ENCODE results near the gene SNX30.

Gene SNX30

GRCh38 chr9:112785986-112786385 lies 35.4 kb downstream of the SNX30 start:
- no peak for DNase-seq

GRCh38 chr9:112786829-112787520 lies 36.4 kb downstream of the SNX30 start:
- no peak for DNase-seq

GRCh38 chr9:112787978-112788377 lies 37.4 kb downstream of the SNX30 start:
- DNase-seq: no peak

- no peak for DNase-seq
Observed at GRCh38 chr9:112789473-112789872, 38.9 kb downstream of the SNX30 start.

GRCh38 chr9:112789891-112790774 lies 39.6 kb downstream of the SNX30 start:
- DNase-seq: no peak

- DNase-seq: no peak
Observed at GRCh38 chr9:112792670-112793069, 42.1 kb downstream of the SNX30 start.

- peak; percentile 30 for DNase-seq
Observed at GRCh38 chr9:112793213-112793810, 42.8 kb downstream of the SNX30 start.

GRCh38 chr9:112794731-112795130 lies 44.2 kb downstream of the SNX30 start:
- DNase-seq: no peak

- no peak for DNase-seq
Observed at GRCh38 chr9:112795921-112796320, 45.4 kb downstream of the SNX30 start.

- DNase-seq: no peak
Observed at GRCh38 chr9:112796485-112796884, 45.9 kb downstream of the SNX30 start.

- no peak for DNase-seq
Observed at GRCh38 chr9:112809351-112809848, 58.8 kb downstream of the SNX30 start.

GRCh38 chr9:112809906-112810305 lies 59.3 kb downstream of the SNX30 start:
- no peak for DNase-seq

- DNase-seq: no peak
Observed at GRCh38 chr9:112810696-112811490, 60.3 kb downstream of the SNX30 start.

- DNase-seq: no peak
Observed at GRCh38 chr9:112811518-112811917, 61.0 kb downstream of the SNX30 start.

GRCh38 chr9:112815868-112816267 lies 65.3 kb downstream of the SNX30 start:
- DNase-seq: no peak

- no peak for DNase-seq
Observed at GRCh38 chr9:112817860-112818203, 67.3 kb downstream of the SNX30 start.

GRCh38 chr9:112819635-112820496 lies 69.3 kb downstream of the SNX30 start:
- DNase-seq: peak; percentile 55

GRCh38 chr9:112820881-112821280 lies 70.3 kb downstream of the SNX30 start:
- no peak for DNase-seq

- no peak for DNase-seq
Observed at GRCh38 chr9:112822618-112823017, 72.1 kb downstream of the SNX30 start.

- DNase-seq: no peak
Observed at GRCh38 chr9:112823257-112823656, 72.7 kb downstream of the SNX30 start.

GRCh38 chr9:112831281-112831851 lies 80.8 kb downstream of the SNX30 start:
- DNase-seq: no peak

GRCh38 chr9:112831969-112832368 lies 81.4 kb downstream of the SNX30 start:
- DNase-seq: no peak
